B cell (primary cell): Measurements from ENCODE around the gene RRBP1. TPM values are rescaled to one million over a fixed set of nuclear protein-coding genes. Genes with fewer than 3 reads are reported as not detected.

Experiments
- ATAC-seq: fragments of 200-7000 bp; cut with Tn5 transposase; one replicate; pipeline ENCODE4 v1.10.0; 2021; ENCODE audit warnings: low read depth, mild to moderate bottlenecking, moderate number of reproducible peaks, moderate library complexity
- CTCF ChIA-PET: fragments of 350-600 bp; sonication (Branson Sonifier 250); formaldehyde crosslinking; loops from one replicate; lab custom pipeline; 2021; ENCODE audit warnings: antibody characterized with exemption, inconsistent platforms; lab: Charles Lee
- POLR2A ChIA-PET: fragments of 350-600 bp; sonication (Branson Sonifier 250); formaldehyde crosslinking; loops from one replicate; lab custom pipeline; 2021; ENCODE audit warnings: antibody characterized with exemption; lab: Charles Lee
- DNase-seq: peaks from one replicate; pipeline ENCODE4 v3.0.0; 2013
- H2AFZ ChIP-seq: 2 replicates; pipeline ENCODE4 v1.6.1; 2012; ENCODE audit warnings: mild to moderate bottlenecking, low read depth, low read length; ENCODE audit not compliant: insufficient read depth, poor library complexity, severe bottlenecking
- H3K27ac ChIP-seq, 2 donors: 1 replicate in 1 of 2; 2 replicates in 1 of 2; pipeline ENCODE4 v1.5.1; 2012 to 2013; ENCODE audit warnings: low read length in 2 of 2, mild to moderate bottlenecking in 2 of 2, moderate library complexity in 1 of 2
- H3K27me3 ChIP-seq, 4 experiments: fragments of 200-600 bp in 1 of 4; sonication (generic) in 1 of 4; replicated peaks in 1 of 4; 1 replicate in 2 of 4; 2 replicates in 2 of 4; pipeline versions ENCODE4 v1.6.1 to v1.7.0; 2013 to 2016; ENCODE audit warnings: low read length in 3 of 4, mild to moderate bottlenecking in 2 of 4, mixed read lengths in 1 of 4, moderate library complexity in 1 of 4; ENCODE audit not compliant: insufficient read depth in 4 of 4, control insufficient read depth in 3 of 4; ENCODE audit errors: control extremely low read depth in 1 of 4
- H3K36me3 ChIP-seq, 2 experiments: replicated peaks in 1 of 2; 1 replicate in 1 of 2; 2 replicates in 1 of 2; pipeline versions ENCODE4 v1.6.1 to v1.7.1; 2013; ENCODE audit warnings: low read length in 1 of 2; ENCODE audit not compliant: insufficient read depth in 2 of 2, control insufficient read depth in 1 of 2; ENCODE audit errors: control extremely low read depth in 1 of 2, extremely low read depth in 1 of 2
- H3K4me1 ChIP-seq, 2 donors: fragments of 200-600 bp in 1 of 2; sonication (generic) in 1 of 2; 1 replicate in 1 of 2; 2 replicates in 1 of 2; pipeline versions ENCODE4 v1.5.1 to v1.6.1; 2013 to 2017; ENCODE audit warnings: low read length in 2 of 2; ENCODE audit not compliant: control insufficient read depth in 2 of 2, insufficient read depth in 2 of 2
- H3K4me2 ChIP-seq: replicated peaks from 2 replicates; pipeline ENCODE3; 2012; ENCODE audit warnings: mild to moderate bottlenecking, low read depth, low read length; ENCODE audit not compliant: poor library complexity, severe bottlenecking
- H3K4me3 ChIP-seq, 5 experiments: fragments of 200-600 bp in 1 of 5; sonication (generic) in 1 of 5; 1 replicate in 3 of 5; 2 replicates in 2 of 5; pipeline versions ENCODE4 v1.5.1 to v1.7.0; 2011 to 2016; ENCODE audit warnings: low read length in 4 of 5, mild to moderate bottlenecking in 4 of 5, low read depth in 2 of 5, control low read depth in 1 of 5, moderate library complexity in 1 of 5; ENCODE audit not compliant: insufficient read depth in 1 of 5; ENCODE audit errors: control extremely low read depth in 1 of 5, extremely low read depth in 1 of 5
- H3K79me2 ChIP-seq: fragments of 200-600 bp; sonication (generic); one replicate; pipeline ENCODE4 v1.6.0; 2016; ENCODE audit warnings: low read length; ENCODE audit not compliant: control insufficient read depth, insufficient read depth
- H3K9ac ChIP-seq: fragments of 200-600 bp; sonication (generic); 2 replicates; pipeline ENCODE4 v1.6.1; 2017; ENCODE audit warnings: mild to moderate bottlenecking, low read length, moderate library complexity
- H3K9me3 ChIP-seq, 3 donors: one replicate each; pipeline versions ENCODE4 v1.6.1 to v1.7.1; 2013; ENCODE audit warnings: low read length in 2 of 3; ENCODE audit not compliant: control insufficient read depth in 2 of 3, insufficient read depth in 1 of 3; ENCODE audit errors: control extremely low read depth in 1 of 3
- H4K20me1 ChIP-seq: 2 replicates; pipeline ENCODE4 v1.6.0; 2012; ENCODE audit warnings: mild to moderate bottlenecking, low read length; ENCODE audit not compliant: insufficient read depth, control insufficient read depth, poor library complexity, severe bottlenecking
- H3K27ac Mint-ChIP-seq: one replicate; pipeline ENCODE4 v1.8.0; 2021; ENCODE audit warnings: mixed read lengths
- H3K27me3 Mint-ChIP-seq: one replicate; pipeline ENCODE4 v1.8.0; 2021; ENCODE audit warnings: mixed read lengths
- H3K4me1 Mint-ChIP-seq: one replicate; pipeline ENCODE4 v1.8.0; 2021; ENCODE audit warnings: mixed read lengths
- H3K4me3 Mint-ChIP-seq: one replicate; pipeline ENCODE4 v1.8.0; 2021; ENCODE audit warnings: mixed read lengths
- H3K9me3 Mint-ChIP-seq: one replicate; pipeline ENCODE4 v1.8.0; 2022; ENCODE audit warnings: mixed read lengths; ENCODE audit not compliant: insufficient read depth
- EZH2 ChIP-seq: IDR thresholded peaks from 2 replicates; pipeline ENCODE4 v1.6.1; 2012; ENCODE audit warnings: borderline replicate concordance, low read depth, mild to moderate bottlenecking, moderate library complexity, low read length; ENCODE audit not compliant: insufficient read depth, poor library complexity, severe bottlenecking
- WGBS: methylation state at CpG from one replicate; pipeline ENCODE4 v1.1.5; 2013; ENCODE audit warnings: missing lambda C conversion rate; ENCODE audit not compliant: insufficient coverage; 5-methylcytosine and 5-hydroxymethylcytosine counted together
- intact Hi-C: fragments of 100-400 bp; cut with micrococcal nuclease; formaldehyde crosslinking; loops from one replicate; pipeline ENCODE4 v1.10.0; 2022
- polyA plus RNA-seq: library from polyadenylated mRNA; depleted of rRNA; stranded (reverse); fragments of >200 nt; gene quantifications from 2 replicates; pipeline ENCODE4 v1.2.3, GENCODE V29; 2012
- total RNA-seq, 2 donors: library from RNA; stranded (reverse); fragments of 120-200 nt in 1 of 2; gene quantifications; 1 replicate in 1 of 2; 2 replicates in 1 of 2; pipeline versions ENCODE4 v1.2.3 to v1.2.4, GENCODE V29; 2013 to 2022
- TF ChIP-seq, protein P1 (sequence below): fragments of 200-600 bp; IDR thresholded peaks from one replicate; pipeline ENCODE4 v1.8.0; 2022; ENCODE audit warnings: antibody characterized with exemption, mild to moderate bottlenecking

RRBP1 gene
- total and polyA plus RNA-seq, 2 donors (not counting 1 experiment from before 2014, with no cell fraction given), result 10.9 to 27.5 TPM

DNA sequence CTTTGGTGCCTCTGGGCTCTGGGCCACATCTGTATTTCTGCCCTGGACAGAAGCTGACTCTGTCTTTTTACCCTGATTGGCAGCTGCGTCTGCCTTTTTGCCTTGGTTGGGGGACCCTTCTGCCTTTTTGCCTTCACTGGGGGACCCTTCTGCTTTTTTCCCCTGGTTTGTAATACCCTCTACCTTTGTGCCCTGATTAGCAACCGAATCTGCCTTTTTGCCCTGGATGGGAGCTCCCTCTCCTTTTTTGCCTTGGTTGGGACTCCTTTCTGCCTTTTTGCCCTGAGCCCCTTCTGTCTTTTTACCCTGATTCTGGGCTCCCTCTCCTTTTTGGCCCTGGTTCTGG is 23.4 kb downstream of the RRBP1 start:
- ATAC-seq (no peak), DNase-seq (no peak)
- H3K4me1 Mint-ChIP-seq, result peaks cover 20% of the 10 kb centered on the region
- no peak overlapping the region for H3K4me3 ChIP-seq
- peaks cover 0 to 11% (median 0%) of the 10 kb centered on the region in 3 donors for H3K9me3 ChIP-seq
- TF ChIP-seq, protein P1, sequence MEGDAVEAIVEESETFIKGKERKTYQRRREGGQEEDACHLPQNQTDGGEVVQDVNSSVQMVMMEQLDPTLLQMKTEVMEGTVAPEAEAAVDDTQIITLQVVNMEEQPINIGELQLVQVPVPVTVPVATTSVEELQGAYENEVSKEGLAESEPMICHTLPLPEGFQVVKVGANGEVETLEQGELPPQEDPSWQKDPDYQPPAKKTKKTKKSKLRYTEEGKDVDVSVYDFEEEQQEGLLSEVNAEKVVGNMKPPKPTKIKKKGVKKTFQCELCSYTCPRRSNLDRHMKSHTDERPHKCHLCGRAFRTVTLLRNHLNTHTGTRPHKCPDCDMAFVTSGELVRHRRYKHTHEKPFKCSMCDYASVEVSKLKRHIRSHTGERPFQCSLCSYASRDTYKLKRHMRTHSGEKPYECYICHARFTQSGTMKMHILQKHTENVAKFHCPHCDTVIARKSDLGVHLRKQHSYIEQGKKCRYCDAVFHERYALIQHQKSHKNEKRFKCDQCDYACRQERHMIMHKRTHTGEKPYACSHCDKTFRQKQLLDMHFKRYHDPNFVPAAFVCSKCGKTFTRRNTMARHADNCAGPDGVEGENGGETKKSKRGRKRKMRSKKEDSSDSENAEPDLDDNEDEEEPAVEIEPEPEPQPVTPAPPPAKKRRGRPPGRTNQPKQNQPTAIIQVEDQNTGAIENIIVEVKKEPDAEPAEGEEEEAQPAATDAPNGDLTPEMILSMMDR, result no peak
- no peak for TF ChIP-seq EZH2
- 100% methylated on average over 2 of the region's 2 CpGs for WGBS
- ChIA-PET POLR2A (no interaction called here), CTCF (interaction anchor here (1.0 to 1.3 kb wide), 2 partner anchors 10 to 280 kb away, joined by 3 to 6 read pairs; no protein-coding TSS in a partner anchor)
- intact Hi-C loops, result no loop called here
- H3K4me2 ChIP-seq, result no peak overlapping the region
- no peak overlapping the region for H3K9ac ChIP-seq
- peaks cover 10 to 13% of the 10 kb centered on the region in 2 donors for H3K4me1 ChIP-seq
- peaks cover 12% of the 10 kb centered on the region for H3K79me2 ChIP-seq
- no peak overlapping the region for H2AFZ ChIP-seq
- no peaks in the 10 kb centered on the region for H3K27me3 ChIP-seq
- H3K9me3 Mint-ChIP-seq, result no peaks in the 10 kb centered on the region
- peaks cover 8% of the 10 kb centered on the region for H4K20me1 ChIP-seq
- no peak overlapping the region for H3K27ac ChIP-seq
- peaks cover 0 to 11% of the 10 kb centered on the region in 2 experiments for H3K36me3 ChIP-seq
- H3K4me3 Mint-ChIP-seq, result no peak overlapping the region
- H3K27me3 Mint-ChIP-seq, result no peaks in the 10 kb centered on the region
- H3K27ac Mint-ChIP-seq, result no peak overlapping the region

DNA sequence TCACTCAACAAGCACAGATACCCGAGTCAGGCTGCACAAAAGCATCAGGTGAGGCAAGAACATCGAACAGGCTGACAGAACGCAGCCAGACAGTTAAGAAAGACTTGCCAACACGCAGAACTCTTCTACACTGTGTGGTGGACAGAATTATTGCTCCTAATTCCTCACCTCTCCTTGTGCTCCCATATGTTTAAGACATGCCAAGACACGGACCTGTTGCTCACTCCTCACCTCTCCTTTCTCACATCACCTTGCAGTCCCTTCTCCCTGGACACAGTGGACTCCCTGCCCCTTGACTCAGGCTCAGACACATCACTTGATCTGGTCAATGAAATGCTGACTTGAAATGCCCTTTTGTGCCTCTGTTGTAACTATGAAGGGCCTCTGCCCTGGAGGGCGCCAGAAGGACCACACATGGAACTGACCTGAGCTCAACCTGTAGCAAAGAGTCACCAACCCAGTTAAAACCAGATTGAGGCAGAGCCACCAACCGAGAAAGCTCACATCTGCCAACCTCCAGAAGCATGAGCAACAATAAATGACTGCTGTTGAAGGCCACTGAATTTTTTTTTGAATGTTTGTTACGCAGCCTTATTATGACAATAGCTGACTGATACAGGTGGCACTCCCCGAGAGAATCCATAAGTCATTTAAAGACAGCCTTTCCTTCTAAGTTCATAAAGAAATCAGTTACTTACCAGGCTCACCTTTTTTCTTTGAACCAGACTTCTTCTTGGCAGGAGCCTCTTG is 24.0 kb downstream of the RRBP1 start:
- ChIA-PET POLR2A (no interaction called here), CTCF (interaction anchor here (1.0 to 1.3 kb wide), 2 partner anchors 9 to 281 kb away, joined by 3 to 6 read pairs; no protein-coding TSS in a partner anchor)
- 100% methylated on average over 8 of the region's 9 CpGs for WGBS
- Histone ChIP-seq H3K4me2 (no peak overlapping the region), H3K79me2 (peaks cover 11% of the 10 kb centered on the region), H2AFZ (no peak overlapping the region), H3K9ac (no peak overlapping the region), H3K27me3 (no peaks in the 10 kb centered on the region), H3K4me3 (no peak overlapping the region), H3K4me1 (peaks cover 10 to 13% of the 10 kb centered on the region in 2 donors), H3K27ac (no peak overlapping the region), H3K36me3 (peaks cover 0 to 11% of the 10 kb centered on the region in 2 experiments), H4K20me1 (peaks cover 8% of the 10 kb centered on the region), H3K9me3 (peaks cover 0 to 11% (median 0%) of the 10 kb centered on the region in 3 donors)
- intact Hi-C loops, result no loop called here
- DNase-seq (no peak), ATAC-seq (no peak)
- Mint-ChIP-seq H3K27me3 (no peaks in the 10 kb centered on the region), H3K4me1 (peaks cover 20% of the 10 kb centered on the region), H3K9me3 (no peaks in the 10 kb centered on the region), H3K27ac (no peak overlapping the region), H3K4me3 (no peak overlapping the region)
- TF ChIP-seq, protein P1, result no peak
- TF ChIP-seq EZH2, result no peak
